Thyroid gland (tissue), 4 donors: ENCODE measurements around the gene MLC1. TPM values are rescaled to one million over a fixed set of nuclear protein-coding genes. Genes with fewer than 3 reads are reported as not detected.

Experiments used
- DNase-seq, 2 donors: peaks; one replicate each; pipeline ENCODE4 v3.0.0-alpha.2; 2019
- H3K27ac ChIP-seq, 3 donors: fragments of 200-600 bp; sonication (generic); 1 replicate in 2 of 3; 2 replicates in 1 of 3; pipeline ENCODE4 v1.5.1; 2016 to 2019; ENCODE audit warnings: mild to moderate bottlenecking in 1 of 3, moderate library complexity in 1 of 3
- H3K27me3 ChIP-seq: fragments of 200-600 bp; sonication (generic); one replicate; pipeline ENCODE4 v1.5.1; 2019
- H3K36me3 ChIP-seq, 2 donors: fragments of 200-600 bp; sonication (generic); one replicate each; pipeline ENCODE4 v1.5.1; 2016 to 2019
- H3K4me1 ChIP-seq, 2 donors: fragments of 200-600 bp; sonication (generic); one replicate each; pipeline ENCODE4 v1.5.1; 2017 to 2019
- H3K4me3 ChIP-seq, 3 donors: fragments of 200-600 bp; sonication (generic); replicated peaks in 1 of 3; 1 replicate in 2 of 3; 2 replicates in 1 of 3; pipeline ENCODE4 v1.5.1; 2016; ENCODE audit warnings: mild to moderate bottlenecking in 1 of 3
- H3K9me3 ChIP-seq: fragments of 200-600 bp; sonication (generic); one replicate; pipeline ENCODE4 v1.5.1; 2017
- POLR2A ChIP-seq, 2 donors: fragments of 450-650 bp; IDR thresholded peaks; one replicate each; pipeline ENCODE4 v1.6.1; 2017; ENCODE audit warnings: antibody characterized with exemption in 2 of 2, mild to moderate bottlenecking in 2 of 2, moderate library complexity in 1 of 2
- WGBS, 2 donors: methylation state at CpG; one replicate each; pipeline ENCODE4 v1.1.5; 2017; 5-methylcytosine and 5-hydroxymethylcytosine counted together
- intact Hi-C: fragments of 100-400 bp; cut with DNase I; formaldehyde crosslinking; loops from one replicate; pipeline ENCODE4 v1.15.1; 2023
- total RNA-seq, 4 donors: library from RNA; depleted of rRNA; stranded (reverse); fragments of >200 nt; gene quantifications; one replicate each; pipeline ENCODE4 v1.2.3, GENCODE V29; 2016
- TF ChIP-seq, protein P1 (sequence below), 6 experiments: fragments of 200-600 bp in 3 of 6; fragments of 450-650 bp in 3 of 6; sonication (generic) in 3 of 6; IDR thresholded peaks; one replicate each; pipeline ENCODE4 v1.5.1; 2016 to 2019; ENCODE audit warnings: antibody characterized with exemption in 6 of 6, mild to moderate bottlenecking in 2 of 6, inconsistent platforms in 1 of 6, moderate library complexity in 1 of 6

MLC1 gene
- total RNA-seq, 4 donors from 2014 or later = 0.11 TPM; not detected in 3

- intact Hi-C loops = no loop called here
- no peaks in the 10 kb centered on the region for H3K36me3 ChIP-seq
- WGBS, 2 donors = 88 to 93% methylated on average over 17 to 18 of the region's 18 CpGs
- no peak overlapping the region for H3K4me3 ChIP-seq
- H3K27me3 ChIP-seq = no peaks in the 10 kb centered on the region
- H3K9me3 ChIP-seq = no peaks in the 10 kb centered on the region
- DNase-seq = no peak
- H3K27ac ChIP-seq = no peak overlapping the region
- TF ChIP-seq, protein P1, sequence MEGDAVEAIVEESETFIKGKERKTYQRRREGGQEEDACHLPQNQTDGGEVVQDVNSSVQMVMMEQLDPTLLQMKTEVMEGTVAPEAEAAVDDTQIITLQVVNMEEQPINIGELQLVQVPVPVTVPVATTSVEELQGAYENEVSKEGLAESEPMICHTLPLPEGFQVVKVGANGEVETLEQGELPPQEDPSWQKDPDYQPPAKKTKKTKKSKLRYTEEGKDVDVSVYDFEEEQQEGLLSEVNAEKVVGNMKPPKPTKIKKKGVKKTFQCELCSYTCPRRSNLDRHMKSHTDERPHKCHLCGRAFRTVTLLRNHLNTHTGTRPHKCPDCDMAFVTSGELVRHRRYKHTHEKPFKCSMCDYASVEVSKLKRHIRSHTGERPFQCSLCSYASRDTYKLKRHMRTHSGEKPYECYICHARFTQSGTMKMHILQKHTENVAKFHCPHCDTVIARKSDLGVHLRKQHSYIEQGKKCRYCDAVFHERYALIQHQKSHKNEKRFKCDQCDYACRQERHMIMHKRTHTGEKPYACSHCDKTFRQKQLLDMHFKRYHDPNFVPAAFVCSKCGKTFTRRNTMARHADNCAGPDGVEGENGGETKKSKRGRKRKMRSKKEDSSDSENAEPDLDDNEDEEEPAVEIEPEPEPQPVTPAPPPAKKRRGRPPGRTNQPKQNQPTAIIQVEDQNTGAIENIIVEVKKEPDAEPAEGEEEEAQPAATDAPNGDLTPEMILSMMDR (IDR thresholded peaks at IDR 0.05) = no peak
- TF ChIP-seq POLR2A (IDR thresholded peaks at IDR 0.05) = no peak
- H3K4me1 ChIP-seq = no peaks in the 10 kb centered on the region
Measured at GRCh38 chr22:50051930-50052329, 33.3 kb downstream of the MLC1 start.

- Histone ChIP-seq H3K4me1 (no peaks in the 10 kb centered on the region), H3K9me3 (no peaks in the 10 kb centered on the region), H3K27ac (no peak overlapping the region), H3K4me3 (no peak overlapping the region), H3K36me3 (no peaks in the 10 kb centered on the region), H3K27me3 (no peaks in the 10 kb centered on the region)
- TF ChIP-seq, protein P1 (IDR thresholded peaks at IDR 0.05) = no peak
- no peak for TF ChIP-seq POLR2A (IDR thresholded peaks at IDR 0.05)
- 88% methylated on average over 34 to 35 of the region's 36 CpGs for WGBS, 2 donors
- intact Hi-C loops = no loop called here
- no peak for DNase-seq
Measured at GRCh38 chr22:50049299-50050195, 35.7 kb downstream of the MLC1 start.

- Histone ChIP-seq H3K27ac (no peak overlapping the region), H3K4me3 (no peak overlapping the region), H3K4me1 (no peaks in the 10 kb centered on the region), H3K36me3 (no peaks in the 10 kb centered on the region), H3K27me3 (no peaks in the 10 kb centered on the region), H3K9me3 (no peaks in the 10 kb centered on the region)
- DNase-seq = no peak
- intact Hi-C loops = no loop called here
- WGBS, 2 donors = 67 to 89% methylated on average over 4 to 8 of the region's 17 CpGs
- TF ChIP-seq, protein P1 (IDR thresholded peaks at IDR 0.05) = no peak
- TF ChIP-seq POLR2A (IDR thresholded peaks at IDR 0.05) = no peak
Measured at GRCh38 chr22:50048836-50049235, 36.4 kb downstream of the MLC1 start.

DNA sequence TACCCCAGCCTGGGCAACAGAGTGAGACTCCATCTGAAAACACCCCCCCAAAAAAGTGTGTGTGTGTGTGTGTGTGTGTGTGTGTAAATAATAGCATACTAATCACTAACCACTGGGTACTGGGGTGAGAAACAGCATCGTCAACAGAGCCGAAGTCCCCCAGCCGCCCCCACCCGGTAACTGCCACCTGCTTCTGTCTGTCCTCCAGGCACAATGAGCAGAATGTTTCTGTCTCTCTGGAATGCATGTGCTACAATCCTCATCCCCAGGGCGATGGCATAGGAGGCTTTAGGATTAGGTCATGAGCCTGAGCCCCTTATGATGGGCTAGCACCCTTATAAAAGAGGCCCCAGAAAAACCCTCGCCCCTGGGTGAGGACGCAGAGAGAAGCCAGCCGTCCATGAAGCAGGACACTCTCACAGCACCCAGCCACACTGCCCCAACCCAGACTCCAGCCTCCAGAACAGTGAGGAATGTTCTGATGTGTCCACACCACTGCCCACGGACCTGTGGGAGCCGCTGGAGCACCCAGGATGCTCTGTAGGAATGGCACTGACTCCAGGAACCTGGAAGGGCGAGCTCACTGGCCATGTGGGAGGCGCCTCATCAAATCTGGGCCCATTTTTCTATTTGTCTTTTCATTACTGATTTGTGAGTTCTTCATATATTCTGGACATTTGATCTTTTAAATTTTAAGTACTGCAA lies 37.0 kb downstream of the MLC1 start:
- no peak for TF ChIP-seq POLR2A (IDR thresholded peaks at IDR 0.05)
- TF ChIP-seq, protein P1 (IDR thresholded peaks at IDR 0.05) = no peak
- 84 to 85% methylated on average over 11 to 12 of the region's 12 CpGs for WGBS, 2 donors
- no peak for DNase-seq
- H3K36me3 ChIP-seq = no peaks in the 10 kb centered on the region
- intact Hi-C loops = no loop called here
- no peak overlapping the region for H3K4me3 ChIP-seq
- H3K27me3 ChIP-seq = no peaks in the 10 kb centered on the region
- no peaks in the 10 kb centered on the region for H3K9me3 ChIP-seq
- no peak overlapping the region for H3K27ac ChIP-seq
- no peaks in the 10 kb centered on the region for H3K4me1 ChIP-seq

DNA sequence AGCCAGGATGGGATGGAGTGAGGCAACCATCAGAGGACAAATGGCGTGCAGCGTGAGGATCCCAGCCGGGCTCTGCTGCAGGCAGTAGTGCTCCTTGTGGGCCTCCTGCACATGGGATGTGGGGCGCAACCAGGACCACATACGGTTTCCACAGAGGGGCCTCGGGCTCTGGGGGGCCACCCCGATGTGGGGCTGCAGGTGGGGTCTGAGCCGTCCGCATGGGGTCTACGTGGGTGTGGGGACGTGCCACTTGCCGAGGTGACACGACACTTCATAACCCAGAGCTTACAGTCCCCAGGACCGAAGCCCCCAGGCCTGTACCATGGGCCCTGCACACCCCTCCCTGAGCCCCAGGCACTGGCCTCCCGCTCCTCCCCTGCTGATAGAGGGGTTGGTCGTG lies 37.9 kb downstream of the MLC1 start:
- Histone ChIP-seq H3K4me3 (no peak overlapping the region), H3K27ac (no peak overlapping the region), H3K4me1 (no peaks in the 10 kb centered on the region), H3K36me3 (no peaks in the 10 kb centered on the region), H3K9me3 (no peaks in the 10 kb centered on the region), H3K27me3 (no peaks in the 10 kb centered on the region)
- intact Hi-C loops = no loop called here
- 86 to 90% methylated on average over 4 to 16 of the region's 16 CpGs for WGBS, 2 donors
- TF ChIP-seq, protein P1 (IDR thresholded peaks at IDR 0.05) = no peak
- TF ChIP-seq POLR2A (IDR thresholded peaks at IDR 0.05) = no peak
- no peak for DNase-seq
